ENCODE results near the gene PLXNA4. TPM values are rescaled to one million over a fixed set of nuclear protein-coding genes. Genes with fewer than 3 reads are reported as not detected.

Gene PLXNA4
- polyA plus RNA-seq, 2 of the 4 experiments (the other 2 are of a cell fraction): 0.12 to 0.34 TPM

DNA sequence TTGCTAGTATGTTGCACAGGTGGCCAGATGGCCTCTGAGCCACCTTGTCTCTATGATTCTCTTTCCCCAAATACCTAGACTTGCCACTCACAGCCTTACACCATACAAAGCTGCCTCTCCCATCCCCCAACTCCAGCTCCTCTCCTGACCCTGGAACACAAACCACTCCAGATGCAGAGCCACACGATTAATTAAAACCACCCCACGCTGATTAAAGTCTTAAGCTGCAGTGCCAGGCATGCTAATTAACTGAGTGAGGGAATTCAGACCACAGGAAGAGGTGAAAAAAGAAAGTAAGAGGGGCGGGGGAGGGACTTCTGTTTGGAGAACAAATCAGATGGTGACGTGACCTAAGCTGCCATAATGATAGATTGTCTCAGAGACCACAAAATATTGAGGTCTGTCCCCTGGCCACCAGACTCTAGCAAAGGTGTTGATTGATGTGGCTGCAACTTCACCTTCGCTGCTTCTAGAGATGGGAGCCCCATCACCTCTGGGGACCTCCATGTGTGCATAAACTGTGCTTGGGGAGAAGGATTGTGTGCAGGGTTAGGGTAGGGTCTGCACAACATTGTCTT, 331.3 kb downstream of the PLXNA4 start:
- FAIRE-seq (no peak), DNase-seq (ENCODE audit: low read depth in 1 of 2, low spot score in 1 of 2) (no peak), ATAC-seq (no peak)
- peaks cover 6% of the 10 kb centered on the region; the same call in 1 of the 3 replicates for H3K4me1 ChIP-seq
- ChIA-PET CTCF (interaction anchor here (0.9 to 2.2 kb wide), 3 partner anchors 13 to 300 kb away, joined by 3 to 6 read pairs (median 5); no protein-coding TSS in a partner anchor), POLR2A (no interaction called here)
- 67% methylated on average over 5 of the region's 5 CpGs for WGBS (ENCODE audit: missing lambda C conversion rate)
- no peak overlapping the region for H3K4me2 ChIP-seq
- TF ChIP-seq BHLHE40 (IDR thresholded peaks at IDR 0.05; ENCODE audit: low read depth, low read length): no peak
- TF ChIP-seq NPAS2 (CRISPR knock-in tag; IDR thresholded peaks at IDR 0.05; ENCODE audit: borderline replicate concordance): no peak
- TF ChIP-seq, protein P1, sequence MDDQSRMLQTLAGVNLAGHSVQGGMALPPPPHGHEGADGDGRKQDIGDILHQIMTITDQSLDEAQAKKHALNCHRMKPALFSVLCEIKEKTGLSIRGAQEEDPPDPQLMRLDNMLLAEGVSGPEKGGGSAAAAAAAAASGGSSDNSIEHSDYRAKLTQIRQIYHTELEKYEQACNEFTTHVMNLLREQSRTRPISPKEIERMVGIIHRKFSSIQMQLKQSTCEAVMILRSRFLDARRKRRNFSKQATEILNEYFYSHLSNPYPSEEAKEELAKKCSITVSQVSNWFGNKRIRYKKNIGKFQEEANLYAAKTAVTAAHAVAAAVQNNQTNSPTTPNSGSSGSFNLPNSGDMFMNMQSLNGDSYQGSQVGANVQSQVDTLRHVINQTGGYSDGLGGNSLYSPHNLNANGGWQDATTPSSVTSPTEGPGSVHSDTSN (IDR thresholded peaks at IDR 0.05): no peak
- no peak for TF ChIP-seq PHF8 (IDR thresholded peaks at IDR 0.05; ENCODE audit: borderline replicate concordance, low read depth)
- TF ChIP-seq MYC (IDR thresholded peaks at IDR 0.05; ENCODE audit: borderline replicate concordance, low read length): no peak
- no peak for TF ChIP-seq GATA3 (IDR thresholded peaks at IDR 0.05; ENCODE audit: borderline replicate concordance)
- TF ChIP-seq TP53 (CRISPR knock-in tag; IDR thresholded peaks at IDR 0.05): no peak
- H3K9me3 ChIP-seq: peaks cover 14% of the 10 kb centered on the region; the same call in 2 of the 3 replicates
- H3K27ac ChIP-seq: no peak overlapping the region
- H3K4me3 ChIP-seq: no peak overlapping the region

DNA sequence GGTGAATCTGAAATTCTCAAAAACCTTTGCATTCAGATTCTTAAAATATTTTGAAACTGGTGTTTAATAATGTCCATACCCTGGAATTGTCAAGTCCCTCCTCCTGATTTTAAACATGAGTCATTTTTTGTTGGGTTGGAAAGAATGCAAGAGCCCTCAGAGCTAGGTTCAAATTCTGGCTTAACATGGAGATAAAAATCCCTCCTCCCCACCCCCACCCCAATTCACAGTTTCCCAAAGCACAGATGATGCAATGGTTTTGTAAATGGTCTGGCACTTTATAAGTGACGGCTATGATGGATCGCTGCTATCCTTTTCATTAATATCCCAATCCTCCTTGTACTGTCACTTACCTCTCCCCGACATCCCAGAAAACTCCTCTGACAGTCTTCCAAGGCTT, 332.8 kb downstream of the PLXNA4 start:
- ATAC-seq: no peak
- no peak for TF ChIP-seq POLR2A (IDR thresholded peaks at IDR 0.05; ENCODE audit: low read length)
- no peak for TF ChIP-seq SREBF2 (IDR thresholded peaks at IDR 0.05)
- TF ChIP-seq RAD21 (conservative IDR thresholded peaks at IDR 0.05 in 1 of 2, IDR thresholded peaks at IDR 0.05 in 1 of 2): no peak
- TF ChIP-seq RARB (CRISPR knock-in tag; IDR thresholded peaks at IDR 0.05): no peak
- TF ChIP-seq, protein P1 (IDR thresholded peaks at IDR 0.05): no peak
- TF ChIP-seq SMC3 (IDR thresholded peaks at IDR 0.05): no peak
- no peak for TF ChIP-seq RCOR1 (IDR thresholded peaks at IDR 0.05; ENCODE audit: low read depth, low read length)
- TF ChIP-seq ZFP36 (IDR thresholded peaks at IDR 0.05; ENCODE audit: borderline replicate concordance, partially characterized antibody): no peak
- TF ChIP-seq HOXB5 (CRISPR knock-in tag; IDR thresholded peaks at IDR 0.05): no peak
- no peak for TF ChIP-seq GATA3 (IDR thresholded peaks at IDR 0.05; ENCODE audit: borderline replicate concordance)
- no peak for TF ChIP-seq ZSCAN20 (CRISPR knock-in tag; IDR thresholded peaks at IDR 0.05)
- TF ChIP-seq RFX5 (IDR thresholded peaks at IDR 0.05): no peak
- TF ChIP-seq ZC3H11A (IDR thresholded peaks at IDR 0.05): no peak
- TF ChIP-seq, protein P2, sequence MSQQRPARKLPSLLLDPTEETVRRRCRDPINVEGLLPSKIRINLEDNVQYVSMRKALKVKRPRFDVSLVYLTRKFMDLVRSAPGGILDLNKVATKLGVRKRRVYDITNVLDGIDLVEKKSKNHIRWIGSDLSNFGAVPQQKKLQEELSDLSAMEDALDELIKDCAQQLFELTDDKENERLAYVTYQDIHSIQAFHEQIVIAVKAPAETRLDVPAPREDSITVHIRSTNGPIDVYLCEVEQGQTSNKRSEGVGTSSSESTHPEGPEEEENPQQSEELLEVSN (IDR thresholded peaks at IDR 0.05; ENCODE audit: borderline replicate concordance, low read depth): no peak
- Histone ChIP-seq H3K27ac (no peak overlapping the region), H3K4me3 (no peak overlapping the region), H3K9me3 (peaks cover 14% of the 10 kb centered on the region; the same call in 2 of the 3 replicates), H3K4me1 (no peaks in the 10 kb centered on the region), H3K4me2 (no peak overlapping the region)
- FAIRE-seq: no peak
- ChIA-PET POLR2A (no interaction called here), CTCF (interaction anchor here (1.2 to 2.2 kb wide), 3 partner anchors 15 to 381 kb away, joined by 3 to 6 read pairs (median 5); no protein-coding TSS in a partner anchor)
- no peak for DNase-seq (ENCODE audit: low read depth in 1 of 2, low spot score in 1 of 2)
- 86% methylated on average over 3 of the region's 3 CpGs for WGBS (ENCODE audit: missing lambda C conversion rate)

DNA sequence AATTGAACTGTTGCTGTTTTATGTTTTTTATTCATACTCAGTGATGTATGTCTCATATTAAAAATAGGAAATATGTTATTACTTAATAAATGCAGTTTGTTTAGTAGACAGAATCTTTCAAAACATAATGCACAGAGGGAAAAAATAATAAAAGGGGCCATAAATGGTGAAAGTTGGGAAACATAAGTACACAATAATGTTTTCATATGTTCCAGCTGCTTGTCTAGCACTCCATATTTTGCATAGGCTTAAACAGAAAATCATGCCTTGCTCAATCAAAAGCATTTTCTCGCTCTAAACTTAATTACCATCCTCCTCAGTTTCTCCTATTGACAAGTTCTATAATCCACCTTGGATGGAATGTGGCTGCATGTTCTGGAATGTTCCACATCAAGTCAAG, 333.2 kb downstream of the PLXNA4 start:
- ChIA-PET CTCF (interaction anchor here (0.8 to 2.2 kb wide), 5 partner anchors 9 to 381 kb away, joined by 3 to 6 read pairs (median 5); no protein-coding TSS in a partner anchor), POLR2A (no interaction called here)
- no peak for FAIRE-seq
- TF ChIP-seq NPAS2 (CRISPR knock-in tag; IDR thresholded peaks at IDR 0.05; ENCODE audit: borderline replicate concordance) (no peak), ESRRA (IDR thresholded peaks at IDR 0.05; ENCODE audit: borderline replicate concordance, low read length) (no peak), KDM5A (IDR thresholded peaks at IDR 0.05) (no peak), HOXB5 (CRISPR knock-in tag; IDR thresholded peaks at IDR 0.05) (no peak), SREBF2 (IDR thresholded peaks at IDR 0.05) (no peak), GATA3 (IDR thresholded peaks at IDR 0.05; ENCODE audit: borderline replicate concordance) (no peak), CEBPB (IDR thresholded peaks at IDR 0.05) (no peak), RCOR1 (IDR thresholded peaks at IDR 0.05; ENCODE audit: low read depth, low read length) (no peak), MYC (IDR thresholded peaks at IDR 0.05; ENCODE audit: borderline replicate concordance, low read length) (no peak)
- TF ChIP-seq, protein P3, sequence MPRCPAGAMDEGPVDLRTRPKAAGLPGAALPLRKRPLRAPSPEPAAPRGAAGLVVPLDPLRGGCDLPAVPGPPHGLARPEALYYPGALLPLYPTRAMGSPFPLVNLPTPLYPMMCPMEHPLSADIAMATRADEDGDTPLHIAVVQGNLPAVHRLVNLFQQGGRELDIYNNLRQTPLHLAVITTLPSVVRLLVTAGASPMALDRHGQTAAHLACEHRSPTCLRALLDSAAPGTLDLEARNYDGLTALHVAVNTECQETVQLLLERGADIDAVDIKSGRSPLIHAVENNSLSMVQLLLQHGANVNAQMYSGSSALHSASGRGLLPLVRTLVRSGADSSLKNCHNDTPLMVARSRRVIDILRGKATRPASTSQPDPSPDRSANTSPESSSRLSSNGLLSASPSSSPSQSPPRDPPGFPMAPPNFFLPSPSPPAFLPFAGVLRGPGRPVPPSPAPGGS (IDR thresholded peaks at IDR 0.05): no peak
- TF ChIP-seq, protein P4, sequence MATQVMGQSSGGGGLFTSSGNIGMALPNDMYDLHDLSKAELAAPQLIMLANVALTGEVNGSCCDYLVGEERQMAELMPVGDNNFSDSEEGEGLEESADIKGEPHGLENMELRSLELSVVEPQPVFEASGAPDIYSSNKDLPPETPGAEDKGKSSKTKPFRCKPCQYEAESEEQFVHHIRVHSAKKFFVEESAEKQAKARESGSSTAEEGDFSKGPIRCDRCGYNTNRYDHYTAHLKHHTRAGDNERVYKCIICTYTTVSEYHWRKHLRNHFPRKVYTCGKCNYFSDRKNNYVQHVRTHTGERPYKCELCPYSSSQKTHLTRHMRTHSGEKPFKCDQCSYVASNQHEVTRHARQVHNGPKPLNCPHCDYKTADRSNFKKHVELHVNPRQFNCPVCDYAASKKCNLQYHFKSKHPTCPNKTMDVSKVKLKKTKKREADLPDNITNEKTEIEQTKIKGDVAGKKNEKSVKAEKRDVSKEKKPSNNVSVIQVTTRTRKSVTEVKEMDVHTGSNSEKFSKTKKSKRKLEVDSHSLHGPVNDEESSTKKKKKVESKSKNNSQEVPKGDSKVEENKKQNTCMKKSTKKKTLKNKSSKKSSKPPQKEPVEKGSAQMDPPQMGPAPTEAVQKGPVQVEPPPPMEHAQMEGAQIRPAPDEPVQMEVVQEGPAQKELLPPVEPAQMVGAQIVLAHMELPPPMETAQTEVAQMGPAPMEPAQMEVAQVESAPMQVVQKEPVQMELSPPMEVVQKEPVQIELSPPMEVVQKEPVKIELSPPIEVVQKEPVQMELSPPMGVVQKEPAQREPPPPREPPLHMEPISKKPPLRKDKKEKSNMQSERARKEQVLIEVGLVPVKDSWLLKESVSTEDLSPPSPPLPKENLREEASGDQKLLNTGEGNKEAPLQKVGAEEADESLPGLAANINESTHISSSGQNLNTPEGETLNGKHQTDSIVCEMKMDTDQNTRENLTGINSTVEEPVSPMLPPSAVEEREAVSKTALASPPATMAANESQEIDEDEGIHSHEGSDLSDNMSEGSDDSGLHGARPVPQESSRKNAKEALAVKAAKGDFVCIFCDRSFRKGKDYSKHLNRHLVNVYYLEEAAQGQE (IDR thresholded peaks at IDR 0.05): no peak

More for the DNA sequence above, 333.2 kb downstream of the PLXNA4 start:
- no peak overlapping the region for H3K4me2 ChIP-seq
- no peaks in the 10 kb centered on the region for H3K4me1 ChIP-seq
- no peak for DNase-seq (ENCODE audit: low read depth in 1 of 2, low spot score in 1 of 2)
- 77% methylated on average over 1 of the region's 1 CpG for WGBS (ENCODE audit: missing lambda C conversion rate)
- H3K4me3 ChIP-seq: no peak overlapping the region
- H3K9me3 ChIP-seq: peaks cover 11% of the 10 kb centered on the region; the same call in 2 of the 3 replicates
- ATAC-seq: no peak
- H3K27ac ChIP-seq: no peak overlapping the region

All from A549 (cell line).